Measurements from ENCODE around the gene FDX1. TPM values are rescaled to one million over a fixed set of nuclear protein-coding genes. Genes with fewer than 3 reads are reported as not detected.

Gene FDX1
- total RNA-seq, 2 experiments from 2014 or later, result 11.2 to 19.0 TPM

DNA sequence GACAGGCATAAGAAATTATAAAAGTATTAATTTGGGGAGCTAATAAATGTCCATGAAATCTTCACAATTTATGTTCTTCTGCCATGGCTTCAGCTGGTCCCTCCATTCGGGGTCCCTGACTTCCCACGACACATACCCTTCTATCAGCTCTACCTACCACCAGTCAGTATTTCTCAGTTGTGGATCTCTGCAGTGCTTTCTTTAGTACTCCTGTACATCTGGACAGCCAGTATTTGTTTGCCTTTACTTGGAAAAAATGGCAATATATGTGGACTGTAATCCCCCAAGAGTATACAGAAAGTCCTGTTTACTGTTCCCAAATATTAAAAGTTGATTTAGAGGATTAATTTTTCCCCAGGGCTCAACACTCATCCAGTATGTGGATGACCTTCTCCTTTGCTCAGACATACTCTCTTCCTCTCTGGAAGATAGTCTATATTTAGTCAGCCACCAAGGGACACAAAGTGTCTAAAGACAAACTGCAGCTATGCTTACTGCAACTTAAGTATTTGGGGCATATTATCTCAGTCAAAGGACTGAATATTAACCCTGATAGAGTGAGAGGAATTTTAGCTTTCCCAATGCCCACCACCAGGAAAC is 7.3 kb upstream of the FDX1 start:
- DNase-seq (no peak), ATAC-seq (no peak)
- Mint-ChIP-seq H3K27me3 (peaks cover 4% of the 10 kb centered on the region), H3K4me3 (no peak overlapping the region), H3K27ac (no peak overlapping the region), H3K9me3 (ENCODE audit: low read depth) (peaks cover 2% of the 10 kb centered on the region), H3K4me1 (no peaks in the 10 kb centered on the region), H3K36me3 (peaks cover 2% of the 10 kb centered on the region)
- CTCF ChIA-PET, result no interaction called here

DNA sequence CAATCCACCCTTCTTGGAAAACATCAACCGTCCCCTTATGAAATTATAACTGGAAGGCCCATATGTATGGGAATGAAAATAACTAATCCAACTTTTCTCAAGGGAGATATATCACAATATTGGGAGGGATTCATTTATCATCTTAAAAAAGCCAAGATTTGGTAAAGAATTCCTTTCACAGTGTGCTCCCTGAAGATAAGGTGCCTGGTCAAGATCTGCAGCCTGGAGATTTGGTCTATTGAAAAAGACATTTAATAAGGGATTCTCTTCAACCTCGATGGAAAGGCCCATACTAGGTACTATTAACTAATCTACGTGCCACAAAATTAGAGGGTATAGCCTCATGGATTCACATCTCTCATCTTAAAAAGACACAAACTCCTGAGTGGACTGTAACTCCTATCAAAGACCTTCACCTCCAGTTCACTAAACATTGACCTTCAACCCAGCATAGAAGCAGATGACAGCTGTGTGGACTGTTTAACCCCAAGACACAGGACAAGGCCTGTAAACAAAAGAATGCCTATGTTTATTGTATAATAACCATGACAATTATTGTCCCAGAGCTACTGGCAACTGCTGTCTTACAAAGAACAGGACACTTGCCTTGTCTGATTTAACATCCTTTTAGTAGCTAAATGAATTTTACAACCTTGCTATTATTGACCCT is 4.8 kb upstream of the FDX1 start:
- H3K4me3 Mint-ChIP-seq, result no peak overlapping the region
- peaks cover 10% of the 10 kb centered on the region for H3K4me1 Mint-ChIP-seq
- no peak for ATAC-seq
- DNase-seq, result no peak
- no peak overlapping the region for H3K27ac Mint-ChIP-seq
- peaks cover 2% of the 10 kb centered on the region for H3K9me3 Mint-ChIP-seq (ENCODE audit: low read depth)
- peaks cover 1% of the 10 kb centered on the region for H3K36me3 Mint-ChIP-seq
- peaks cover 4% of the 10 kb centered on the region for H3K27me3 Mint-ChIP-seq
- CTCF ChIA-PET, result interaction anchor here (1.0 to 1.7 kb wide), 3 partner anchors 9 to 224 kb away, joined by 3 to 8 read pairs (median 5); no protein-coding TSS in a partner anchor

DNA sequence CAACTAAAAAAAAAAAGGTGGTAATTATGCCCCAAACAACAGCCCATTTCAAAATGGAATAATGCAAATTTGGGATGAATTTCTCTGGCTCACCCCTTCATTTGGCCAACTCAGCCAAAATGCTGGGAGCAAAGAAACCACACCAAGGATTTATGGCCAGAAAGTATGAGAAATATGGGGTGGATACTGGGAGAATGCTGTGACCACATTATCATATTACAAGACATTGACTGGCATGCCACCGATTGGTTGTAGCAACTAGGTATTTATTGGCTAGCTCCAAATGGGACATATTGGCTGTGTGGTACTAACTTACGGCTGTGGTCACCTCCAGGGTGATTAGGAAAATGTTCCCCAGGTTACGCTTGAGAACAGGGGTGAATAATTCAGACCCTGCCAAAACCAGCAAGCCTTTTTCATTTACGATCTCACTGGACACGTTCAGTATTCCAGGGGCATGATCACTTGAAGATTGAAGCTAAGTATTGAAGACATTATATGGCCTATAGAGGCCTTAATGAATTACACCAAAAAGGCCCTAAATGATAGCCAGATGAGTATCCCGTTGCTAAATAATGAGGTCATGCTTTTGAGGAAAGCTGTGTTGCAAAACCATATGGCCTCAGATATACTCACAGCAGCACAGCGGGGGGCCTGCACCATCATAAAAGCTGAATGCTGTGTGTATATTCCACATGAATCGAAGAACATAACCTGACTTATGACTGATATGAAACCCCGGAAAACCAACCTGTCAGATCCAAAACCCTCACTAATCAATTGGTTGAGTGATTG is 3.8 kb upstream of the FDX1 start:
- DNase-seq (no peak), ATAC-seq (no peak)

DNA sequence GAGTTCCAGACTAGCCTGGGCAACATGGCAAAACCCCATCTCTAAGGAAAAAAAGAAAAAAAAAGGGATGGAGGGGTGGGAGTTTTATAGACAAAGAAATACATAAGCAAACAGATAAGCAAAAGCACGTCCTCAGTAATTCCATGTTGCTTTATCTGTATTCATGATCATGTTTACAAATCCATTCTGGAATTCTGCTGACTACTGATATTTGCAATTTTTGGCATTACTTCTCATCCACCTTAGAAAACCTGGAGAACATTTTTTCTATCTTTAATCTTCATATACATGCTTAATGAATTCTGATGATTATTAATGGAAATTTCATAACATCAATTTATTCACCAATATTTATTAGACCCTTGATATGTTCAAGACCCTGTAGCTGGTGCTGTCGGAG is 1.7 kb upstream of the FDX1 start:
- peaks cover 28% of the 10 kb centered on the region for H3K4me1 Mint-ChIP-seq
- H3K9me3 Mint-ChIP-seq (ENCODE audit: low read depth), result no peaks in the 10 kb centered on the region
- CTCF ChIA-PET, result interaction anchor here (1.6 to 9.4 kb wide), 3 partner anchors 51 to 228 kb away, joined by 4 to 80 read pairs (median 10); partner anchors contain the start of gene RDX
- H3K27ac Mint-ChIP-seq, result no peak overlapping the region
- no peak overlapping the region for H3K4me3 Mint-ChIP-seq
- DNase-seq (no peak), ATAC-seq (no peak)
- H3K36me3 Mint-ChIP-seq, result peaks cover 2% of the 10 kb centered on the region
- no peaks in the 10 kb centered on the region for H3K27me3 Mint-ChIP-seq

More for the DNA sequence above, 3.8 kb upstream of the FDX1 start:
- H3K4me1 Mint-ChIP-seq, result peaks cover 10% of the 10 kb centered on the region
- no peak overlapping the region for H3K27ac Mint-ChIP-seq
- peaks cover 2% of the 10 kb centered on the region for H3K36me3 Mint-ChIP-seq
- no peak overlapping the region for H3K4me3 Mint-ChIP-seq
- H3K27me3 Mint-ChIP-seq, result peaks cover 4% of the 10 kb centered on the region
- H3K9me3 Mint-ChIP-seq (ENCODE audit: low read depth), result peaks cover 2% of the 10 kb centered on the region
- CTCF ChIA-PET, result interaction anchor here (1.5 to 1.7 kb wide), 2 partner anchors 8 to 225 kb away, joined by 5 to 8 read pairs; no protein-coding TSS in a partner anchor

DNA sequence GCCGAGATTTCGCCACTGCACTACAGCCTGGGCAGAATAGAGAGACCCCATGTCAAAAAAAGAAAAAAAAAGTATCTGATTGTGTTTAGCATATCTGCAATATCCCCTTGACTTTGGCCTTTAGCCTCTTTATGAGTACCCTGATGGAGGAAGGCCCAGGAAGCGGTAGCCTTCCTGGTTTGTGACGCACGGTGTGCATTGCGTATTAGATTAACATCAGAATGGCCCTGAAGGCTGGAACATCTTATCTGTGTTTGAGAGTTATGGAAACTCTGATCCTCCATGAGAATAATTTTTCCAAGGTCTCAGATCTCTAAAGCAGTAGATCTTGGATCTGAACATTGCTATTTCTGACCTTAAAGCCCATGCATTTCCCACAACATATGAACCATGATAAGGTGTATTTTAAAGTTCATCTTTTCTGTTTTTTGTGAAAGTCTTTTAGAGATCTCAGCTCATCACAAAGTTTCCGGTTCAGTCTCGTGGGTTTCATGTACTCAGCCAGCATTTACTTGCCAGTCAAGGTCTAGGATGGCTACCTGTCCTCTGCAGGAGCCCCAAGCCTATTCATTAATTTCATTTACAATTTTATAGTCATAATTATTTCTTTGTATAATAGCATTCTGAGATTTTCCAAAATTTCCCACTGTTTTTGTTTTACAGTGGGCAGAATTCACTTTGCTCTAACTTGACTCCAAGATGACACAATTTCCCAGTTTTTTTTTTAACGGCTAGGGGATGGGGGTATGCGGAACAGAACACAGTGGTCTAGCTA is 605 bp upstream of the FDX1 start:
- CTCF ChIA-PET, result interaction anchor here (0.7 to 9.4 kb wide), 19 partner anchors 8 to 801 kb away, joined by 3 to 80 read pairs (median 4); partner anchors contain the start of gene RDX
- no peak for DNase-seq
- Mint-ChIP-seq H3K9me3 (ENCODE audit: low read depth) (no peaks in the 10 kb centered on the region), H3K27me3 (no peaks in the 10 kb centered on the region), H3K27ac (peak overlapping the region; percentile 78), H3K4me3 (peak overlapping the region; percentile 74), H3K36me3 (peaks cover 3% of the 10 kb centered on the region), H3K4me1 (peaks cover 39% of the 10 kb centered on the region)
- ATAC-seq, result no peak

DNA sequence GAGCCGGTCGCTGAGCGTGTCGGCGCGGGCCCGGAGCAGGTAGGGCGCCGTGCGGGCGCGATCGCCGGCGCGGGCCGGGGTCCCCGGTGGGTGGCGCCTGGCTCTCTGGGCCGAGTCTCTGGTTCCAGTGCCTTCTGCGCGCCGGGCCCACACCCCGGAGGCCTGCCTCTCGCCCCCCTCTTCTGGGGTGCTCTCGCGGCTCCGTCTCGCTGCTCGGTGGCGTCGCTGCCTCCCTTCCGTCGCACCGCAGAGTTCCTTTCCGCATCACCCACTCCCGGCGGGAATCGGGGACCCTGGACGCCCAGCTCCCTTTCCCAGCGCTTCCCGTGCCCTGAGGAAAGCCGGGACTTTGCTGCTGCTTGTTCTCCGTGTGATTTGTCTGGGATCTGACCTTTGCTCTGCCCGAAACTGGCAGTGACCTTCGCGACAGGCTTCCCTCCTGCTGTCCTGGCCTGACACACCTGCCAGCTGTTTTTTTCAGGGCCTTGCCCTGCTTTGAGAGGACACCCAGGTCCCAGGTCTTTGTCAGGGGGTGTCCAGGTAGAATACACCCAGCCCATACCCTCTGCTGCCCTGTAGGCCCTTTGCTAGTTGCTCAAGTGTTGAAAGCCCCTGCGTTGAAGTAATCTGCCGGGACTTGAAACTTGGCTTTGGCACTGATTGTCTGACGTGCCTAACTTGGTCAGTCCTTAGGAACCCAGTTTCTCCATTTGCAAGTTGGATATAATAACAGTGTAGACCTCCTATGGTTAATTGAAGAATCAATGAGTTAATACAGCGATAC is 711 bp downstream of the FDX1 start:
- CTCF ChIA-PET, result interaction anchor here (0.8 to 9.4 kb wide), 17 partner anchors 10 to 800 kb away, joined by 3 to 80 read pairs (median 4); partner anchors contain the start of genes RDX and ZC3H12C
- Mint-ChIP-seq H3K4me3 (peak overlapping the region; percentile 99), H3K36me3 (peaks cover 3% of the 10 kb centered on the region), H3K9me3 (ENCODE audit: low read depth) (no peaks in the 10 kb centered on the region), H3K27ac (peak overlapping the region; percentile 97), H3K4me1 (peaks cover 44% of the 10 kb centered on the region), H3K27me3 (no peaks in the 10 kb centered on the region)
- DNase-seq, result peak; percentile 45
- peak; percentile 43 for ATAC-seq

DNA sequence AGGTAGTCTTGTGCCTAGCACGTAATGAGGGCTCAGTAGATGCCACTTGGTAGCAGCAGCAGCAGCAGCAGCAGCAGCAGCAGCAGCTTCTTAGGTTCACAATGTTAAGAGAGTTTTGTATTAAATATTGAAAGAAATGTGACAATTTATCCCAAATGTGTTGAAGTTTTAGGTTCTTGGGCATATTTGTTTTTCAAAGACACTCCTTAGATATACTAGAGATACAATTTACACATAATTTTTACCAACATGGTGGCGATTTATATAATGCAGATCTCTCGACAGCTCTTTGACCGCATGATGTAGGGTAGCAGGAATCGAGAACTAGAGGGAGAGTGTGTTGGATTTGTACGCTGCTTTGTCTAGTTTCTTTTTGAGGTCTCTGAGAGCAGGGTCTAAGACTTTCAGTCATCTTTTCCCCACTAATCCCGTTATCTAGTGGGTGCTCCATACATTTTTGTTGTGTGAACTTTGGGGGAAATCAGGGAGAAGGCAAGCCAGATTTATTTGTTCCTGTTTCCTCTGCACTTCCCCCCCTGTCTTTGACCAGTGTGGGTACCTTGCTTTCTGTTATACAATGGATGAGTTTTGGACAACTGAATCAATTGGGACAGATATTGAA is 1.4 kb downstream of the FDX1 start:
- Mint-ChIP-seq H3K27me3 (no peaks in the 10 kb centered on the region), H3K4me3 (peak overlapping the region; percentile 99), H3K4me1 (peaks cover 49% of the 10 kb centered on the region), H3K27ac (peak overlapping the region; percentile 97), H3K36me3 (peaks cover 5% of the 10 kb centered on the region), H3K9me3 (ENCODE audit: low read depth) (no peaks in the 10 kb centered on the region)
- ATAC-seq, result no peak
- no peak for DNase-seq
- CTCF ChIA-PET, result interaction anchor here (0.8 to 9.4 kb wide), 11 partner anchors 9 to 799 kb away, joined by 3 to 80 read pairs (median 6); partner anchors contain the start of genes RDX and ZC3H12C

DNA sequence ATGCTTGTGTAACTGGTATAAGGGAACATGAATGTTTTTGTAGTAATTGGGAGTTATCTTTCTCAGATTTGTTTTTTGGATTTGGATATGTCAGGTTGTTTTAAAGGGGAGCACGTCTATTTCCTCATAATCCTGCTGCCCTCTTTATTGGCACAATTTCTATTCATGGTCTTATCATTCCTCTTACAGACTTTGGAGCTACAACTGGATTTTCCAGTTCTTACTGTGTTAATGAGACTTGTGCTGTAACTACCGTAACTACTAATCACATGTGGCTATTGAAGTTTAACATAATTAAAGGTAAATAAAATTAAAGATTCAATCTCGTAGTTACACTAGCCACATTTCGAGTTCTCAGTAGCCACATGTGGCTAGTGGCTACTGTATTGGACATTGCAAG is 1.9 kb downstream of the FDX1 start:
- no peaks in the 10 kb centered on the region for H3K9me3 Mint-ChIP-seq (ENCODE audit: low read depth)

DNA sequence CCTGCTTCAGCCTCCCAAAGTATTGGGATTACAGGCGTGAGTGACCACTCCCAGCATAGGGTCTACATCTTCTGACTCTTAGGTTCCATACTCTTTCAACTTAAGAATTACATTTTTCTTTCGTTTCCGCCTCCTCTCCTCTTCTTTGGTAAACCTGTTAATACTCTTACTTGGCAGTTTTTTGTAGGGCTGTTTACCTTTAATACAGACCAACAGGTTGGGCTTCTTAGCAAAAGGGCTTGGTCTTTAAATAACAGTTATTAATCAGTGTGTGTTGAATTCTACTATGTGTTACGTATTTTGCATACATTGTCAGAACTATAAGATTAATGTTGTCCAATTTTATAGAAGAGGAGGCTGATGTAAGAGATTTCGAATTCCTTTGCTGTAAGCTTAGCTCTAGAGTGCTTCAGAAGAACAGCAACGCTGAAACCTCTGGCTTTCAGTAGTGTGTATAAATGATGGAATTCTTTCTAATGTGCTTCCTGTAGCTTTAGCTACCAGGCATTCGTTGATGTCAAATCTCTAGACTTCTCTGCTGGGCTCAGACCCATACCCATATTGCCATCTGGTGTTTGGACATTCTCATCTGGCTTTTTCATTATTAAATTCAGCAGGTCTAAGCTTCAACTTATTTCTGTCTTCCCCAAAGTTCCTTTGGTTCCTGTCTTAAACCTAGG is 3.1 kb downstream of the FDX1 start:
- H3K27me3 Mint-ChIP-seq, result no peaks in the 10 kb centered on the region
- CTCF ChIA-PET, result interaction anchor here (1.0 to 9.4 kb wide), 3 partner anchors 9 to 233 kb away, joined by 3 to 80 read pairs (median 24); no protein-coding TSS in a partner anchor
- no peak overlapping the region for H3K27ac Mint-ChIP-seq
- no peaks in the 10 kb centered on the region for H3K9me3 Mint-ChIP-seq (ENCODE audit: low read depth)
- H3K4me1 Mint-ChIP-seq, result peaks cover 59% of the 10 kb centered on the region
- DNase-seq (no peak), ATAC-seq (no peak)
- H3K36me3 Mint-ChIP-seq, result peaks cover 19% of the 10 kb centered on the region
- H3K4me3 Mint-ChIP-seq, result no peak overlapping the region

More for the DNA sequence above, 1.9 kb downstream of the FDX1 start:
- no peak for DNase-seq
- no peaks in the 10 kb centered on the region for H3K27me3 Mint-ChIP-seq
- CTCF ChIA-PET, result interaction anchor here (1.4 to 9.4 kb wide), 5 partner anchors 22 to 339 kb away, joined by 3 to 80 read pairs (median 9); partner anchors contain the start of gene ZC3H12C
- ATAC-seq, result no peak
- H3K27ac Mint-ChIP-seq, result peak overlapping the region; percentile 97
- H3K36me3 Mint-ChIP-seq, result peaks cover 9% of the 10 kb centered on the region
- peaks cover 53% of the 10 kb centered on the region for H3K4me1 Mint-ChIP-seq
- peak overlapping the region; percentile 99 for H3K4me3 Mint-ChIP-seq

DNA sequence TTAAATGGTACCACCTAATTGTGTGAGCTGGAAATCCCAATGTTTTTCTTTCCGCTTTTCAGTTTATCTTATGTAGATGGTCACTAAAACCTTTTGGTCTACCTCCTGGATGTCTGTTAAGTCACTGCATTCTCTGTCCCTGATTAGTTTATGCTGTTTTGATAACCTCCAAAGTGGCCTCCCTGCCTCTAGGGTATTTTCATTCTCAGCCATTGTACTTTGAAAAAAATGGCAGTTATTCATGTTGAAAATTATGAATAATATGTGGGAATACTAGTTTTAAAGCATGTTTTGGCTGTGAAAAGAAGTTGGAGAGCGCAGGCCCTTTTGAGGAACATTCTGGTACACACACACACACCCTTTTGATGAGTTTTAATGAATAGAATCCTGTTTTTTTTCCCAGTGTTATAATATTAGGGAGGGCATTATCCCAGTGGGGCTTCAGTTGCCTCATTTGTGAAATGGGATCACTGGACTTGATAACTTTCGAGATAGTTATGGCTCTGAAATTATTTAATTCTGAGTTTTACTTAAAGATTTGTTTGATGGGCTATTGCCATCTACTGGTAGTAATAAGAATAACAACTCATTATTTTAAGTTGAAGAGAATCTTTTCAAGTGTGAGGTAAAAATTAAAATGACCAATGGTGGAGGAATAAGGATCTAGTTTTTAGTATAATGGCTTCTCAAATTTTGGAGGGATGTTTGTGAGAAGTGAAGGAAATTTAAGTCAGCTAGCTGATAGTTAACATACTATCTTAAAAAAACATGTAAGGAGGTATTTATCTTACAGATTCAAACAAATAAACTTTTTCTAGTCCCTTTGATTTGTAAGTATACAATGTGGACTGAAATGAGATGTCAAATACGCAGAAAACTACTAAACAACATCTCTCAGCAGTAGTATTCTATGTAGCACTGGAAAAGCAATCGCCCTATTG is 3.9 kb downstream of the FDX1 start:
- Mint-ChIP-seq H3K4me1 (peaks cover 61% of the 10 kb centered on the region), H3K4me3 (no peak overlapping the region), H3K27ac (no peak overlapping the region), H3K36me3 (peaks cover 25% of the 10 kb centered on the region), H3K27me3 (no peaks in the 10 kb centered on the region), H3K9me3 (ENCODE audit: low read depth) (no peaks in the 10 kb centered on the region)
- ATAC-seq (no peak), DNase-seq (no peak)
- CTCF ChIA-PET, result interaction anchor here (0.6 to 9.4 kb wide), 10 partner anchors 8 to 797 kb away, joined by 3 to 80 read pairs (median 5); no protein-coding TSS in a partner anchor
